Neuron (in vitro differentiated cells): Measurements from ENCODE around the gene GKN1.

ENCODE experiments used
- H2AFZ ChIP-seq: one replicate; pipeline ENCODE4 v1.6.1; 2013; ENCODE audit warnings: low read depth, mild to moderate bottlenecking, inconsistent platforms, low read length, moderate library complexity
- H3K27me3 ChIP-seq: one replicate; pipeline ENCODE4 v1.6.1; 2013; ENCODE audit warnings: low read length; ENCODE audit not compliant: insufficient read depth
- H3K36me3 ChIP-seq: one replicate; pipeline ENCODE4 v1.6.1; 2013; ENCODE audit warnings: low read length; ENCODE audit not compliant: insufficient read depth
- H3K4me1 ChIP-seq: one replicate; pipeline ENCODE4 v1.6.1; 2013; ENCODE audit warnings: low read length; ENCODE audit not compliant: insufficient read depth
- H3K4me3 ChIP-seq: 2 replicates; pipeline ENCODE4 v1.5.1; 2013; ENCODE audit warnings: mild to moderate bottlenecking, low read length, moderate library complexity
- H3K9me3 ChIP-seq: one replicate; pipeline ENCODE4 v1.6.1; 2013; ENCODE audit warnings: low read length

Gene GKN1

GRCh38 chr2:68970566-68971265, 3.7 kb upstream of the GKN1 start:
- H3K4me3 ChIP-seq, result no peak overlapping the region
- H3K4me1 ChIP-seq, result no peaks in the 10 kb centered on the region
- no peak overlapping the region for H2AFZ ChIP-seq
- peaks cover 4% of the 10 kb centered on the region for H3K27me3 ChIP-seq
- no peaks in the 10 kb centered on the region for H3K9me3 ChIP-seq
- no peaks in the 10 kb centered on the region for H3K36me3 ChIP-seq

DNA sequence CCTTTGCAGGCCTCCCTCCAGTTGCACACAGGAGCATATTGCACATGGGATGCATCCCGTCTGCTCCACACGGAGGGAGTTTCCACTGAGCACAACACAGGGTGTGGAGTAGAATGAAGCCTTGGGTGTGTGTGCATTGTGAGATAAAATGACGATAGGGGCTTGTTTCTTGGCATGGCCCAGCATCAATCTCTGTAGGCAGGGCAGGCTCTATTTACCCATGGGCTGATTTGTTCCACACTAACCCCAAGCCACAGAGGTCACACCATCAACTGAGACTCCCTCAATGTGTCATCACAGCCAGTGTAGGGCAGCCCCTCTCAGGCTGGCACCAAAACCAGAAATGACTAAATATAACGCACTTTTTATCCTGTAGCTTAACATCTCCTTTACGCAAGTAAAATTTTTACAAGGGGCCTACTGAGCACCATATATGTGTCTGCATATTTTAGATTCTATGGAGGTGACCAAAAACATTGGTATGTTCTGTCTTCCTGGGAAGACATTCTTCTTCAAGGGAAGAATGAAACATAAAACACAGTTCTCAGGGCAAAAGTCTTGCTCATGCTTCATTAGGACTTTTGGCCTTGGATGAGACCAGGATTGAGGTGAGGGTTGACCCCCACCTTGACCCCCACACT, 2.7 kb upstream of the GKN1 start:
- H3K4me3 ChIP-seq, result no peak overlapping the region

GRCh38 chr2:68974946-68975665, 670 bp downstream of the GKN1 start:
- H3K4me3 ChIP-seq, result no peak overlapping the region
- no peaks in the 10 kb centered on the region for H3K36me3 ChIP-seq
- H3K27me3 ChIP-seq, result peaks cover 3% of the 10 kb centered on the region
- H2AFZ ChIP-seq, result no peak overlapping the region
- no peaks in the 10 kb centered on the region for H3K9me3 ChIP-seq
- no peaks in the 10 kb centered on the region for H3K4me1 ChIP-seq

More for the DNA sequence above, 2.7 kb upstream of the GKN1 start:
- no peaks in the 10 kb centered on the region for H3K4me1 ChIP-seq
- H3K36me3 ChIP-seq, result no peaks in the 10 kb centered on the region
- no peaks in the 10 kb centered on the region for H3K9me3 ChIP-seq
- no peak overlapping the region for H2AFZ ChIP-seq
- peaks cover 4% of the 10 kb centered on the region for H3K27me3 ChIP-seq

DNA sequence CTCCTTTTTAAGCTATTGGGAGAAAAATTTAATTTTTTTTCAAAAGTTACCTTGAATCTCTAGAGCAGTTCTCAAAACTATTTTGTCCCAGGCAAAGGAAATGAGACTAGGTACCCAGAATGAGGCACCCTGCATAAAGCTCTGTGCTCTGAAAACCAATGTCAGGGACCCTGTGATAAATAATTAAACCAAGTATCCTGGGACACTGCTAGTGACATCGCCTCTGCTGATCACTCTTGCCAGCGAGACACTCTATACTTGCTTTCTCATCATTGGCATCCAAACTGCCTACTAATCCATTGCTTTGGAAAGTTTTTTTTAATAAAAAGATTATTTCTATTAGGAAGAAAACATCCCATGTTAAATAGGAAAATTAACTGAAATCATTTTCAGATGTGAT, 1.4 kb downstream of the GKN1 start:
- Histone ChIP-seq H3K9me3 (no peaks in the 10 kb centered on the region), H2AFZ (no peak overlapping the region), H3K4me1 (no peaks in the 10 kb centered on the region), H3K27me3 (peaks cover 3% of the 10 kb centered on the region), H3K4me3 (no peak overlapping the region), H3K36me3 (no peaks in the 10 kb centered on the region)

DNA sequence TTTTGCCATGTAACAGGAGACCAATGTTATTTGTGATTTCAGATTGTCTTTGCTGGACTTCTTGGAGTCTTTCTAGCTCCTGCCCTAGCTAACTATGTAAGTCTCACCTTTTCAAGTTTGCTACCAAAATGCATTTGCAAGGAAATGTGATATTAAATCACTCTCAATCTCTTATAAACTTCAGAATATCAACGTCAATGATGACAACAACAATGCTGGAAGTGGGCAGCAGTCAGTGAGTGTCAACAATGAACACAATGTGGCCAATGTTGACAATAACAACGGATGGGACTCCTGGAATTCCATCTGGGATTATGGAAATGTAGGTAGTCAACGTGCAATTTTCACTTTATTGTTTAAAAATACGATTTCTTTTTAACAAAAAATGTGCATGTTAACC, 3.0 kb downstream of the GKN1 start:
- no peak overlapping the region for H3K4me3 ChIP-seq
- no peak overlapping the region for H2AFZ ChIP-seq
- no peaks in the 10 kb centered on the region for H3K4me1 ChIP-seq
- H3K9me3 ChIP-seq, result no peaks in the 10 kb centered on the region
- H3K36me3 ChIP-seq, result no peaks in the 10 kb centered on the region
- H3K27me3 ChIP-seq, result peaks cover 6% of the 10 kb centered on the region

GRCh38 chr2:68978098-68978497, 3.7 kb downstream of the GKN1 start:
- no peaks in the 10 kb centered on the region for H3K36me3 ChIP-seq
- H3K9me3 ChIP-seq, result no peaks in the 10 kb centered on the region
- H2AFZ ChIP-seq, result no peak overlapping the region
- H3K4me1 ChIP-seq, result no peaks in the 10 kb centered on the region
- H3K27me3 ChIP-seq, result peaks cover 6% of the 10 kb centered on the region
- no peak overlapping the region for H3K4me3 ChIP-seq

DNA sequence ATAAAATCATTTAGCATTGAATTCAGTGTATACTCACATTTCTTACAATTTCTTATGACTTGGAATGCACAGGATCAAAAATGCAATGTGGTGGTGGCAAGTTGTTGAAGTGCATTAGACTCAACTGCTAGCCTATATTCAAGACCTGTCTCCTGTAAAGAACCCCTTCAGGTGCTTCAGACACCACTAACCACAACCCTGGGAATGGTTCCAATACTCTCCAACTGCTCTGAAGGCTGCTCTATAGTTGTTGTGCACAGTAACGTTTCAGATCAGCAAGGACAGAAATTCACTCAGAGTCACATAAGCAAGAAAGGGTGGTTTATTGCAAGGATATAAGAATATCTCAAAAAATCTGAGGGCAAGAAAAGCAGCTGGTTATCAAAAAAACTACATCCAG, 6.5 kb downstream of the GKN1 start:
- H3K27me3 ChIP-seq, result peaks cover 3% of the 10 kb centered on the region
- H3K9me3 ChIP-seq, result no peaks in the 10 kb centered on the region
- H2AFZ ChIP-seq, result no peak overlapping the region
- H3K4me1 ChIP-seq, result no peaks in the 10 kb centered on the region
- no peaks in the 10 kb centered on the region for H3K36me3 ChIP-seq
- H3K4me3 ChIP-seq, result no peak overlapping the region

DNA sequence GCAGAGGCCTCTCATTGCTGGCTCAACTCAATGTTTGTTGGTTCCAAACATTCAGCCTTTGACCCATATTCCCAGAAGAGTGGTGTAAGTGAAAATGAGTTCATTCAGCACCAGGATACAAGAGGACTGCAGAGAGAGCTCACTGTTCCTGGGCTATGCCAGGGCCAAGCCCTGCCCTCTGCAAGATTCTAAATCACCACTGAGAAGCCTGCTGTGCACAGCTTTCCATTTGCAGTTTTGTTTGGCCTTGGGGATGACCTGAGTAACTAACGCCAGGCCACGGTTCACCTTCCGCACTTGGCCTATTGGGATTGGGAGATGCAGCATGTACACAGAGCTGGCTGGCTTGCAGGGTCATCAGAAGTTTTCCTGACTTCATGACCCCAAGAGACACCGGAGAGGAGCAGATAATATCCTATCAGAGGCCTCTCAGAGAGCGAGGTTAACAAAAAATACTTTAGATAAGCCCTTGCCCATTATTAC, 12.6 kb downstream of the GKN1 start:
- Histone ChIP-seq H3K4me3 (no peak overlapping the region), H3K27me3 (no peaks in the 10 kb centered on the region), H2AFZ (no peak overlapping the region), H3K9me3 (no peaks in the 10 kb centered on the region), H3K36me3 (no peaks in the 10 kb centered on the region), H3K4me1 (no peaks in the 10 kb centered on the region)

GRCh38 chr2:68989035-68989434, 14.6 kb downstream of the GKN1 start:
- Histone ChIP-seq H3K4me3 (no peak overlapping the region), H3K4me1 (no peaks in the 10 kb centered on the region), H3K9me3 (no peaks in the 10 kb centered on the region), H3K36me3 (no peaks in the 10 kb centered on the region), H2AFZ (no peak overlapping the region), H3K27me3 (no peaks in the 10 kb centered on the region)

- H3K36me3 ChIP-seq, result no peaks in the 10 kb centered on the region
- H3K27me3 ChIP-seq, result no peaks in the 10 kb centered on the region
- no peaks in the 10 kb centered on the region for H3K4me1 ChIP-seq
- H2AFZ ChIP-seq, result no peak overlapping the region
- H3K4me3 ChIP-seq, result no peak overlapping the region
- no peaks in the 10 kb centered on the region for H3K9me3 ChIP-seq
These were observed 17.9 kb downstream of the GKN1 start for GRCh38 chr2:68992341-68992740.

GRCh38 chr2:68992933-68993332, 18.5 kb downstream of the GKN1 start:
- Histone ChIP-seq H3K4me1 (no peaks in the 10 kb centered on the region), H2AFZ (no peak overlapping the region), H3K27me3 (no peaks in the 10 kb centered on the region), H3K9me3 (no peaks in the 10 kb centered on the region), H3K36me3 (no peaks in the 10 kb centered on the region), H3K4me3 (no peak overlapping the region)

GRCh38 chr2:68993660-68994059, 19.2 kb downstream of the GKN1 start:
- no peak overlapping the region for H3K4me3 ChIP-seq
- H3K36me3 ChIP-seq, result no peaks in the 10 kb centered on the region
- no peaks in the 10 kb centered on the region for H3K9me3 ChIP-seq
- no peak overlapping the region for H2AFZ ChIP-seq
- no peaks in the 10 kb centered on the region for H3K4me1 ChIP-seq
- H3K27me3 ChIP-seq, result no peaks in the 10 kb centered on the region

- H3K4me1 ChIP-seq, result no peaks in the 10 kb centered on the region
- H3K27me3 ChIP-seq, result no peaks in the 10 kb centered on the region
- no peaks in the 10 kb centered on the region for H3K9me3 ChIP-seq
- no peak overlapping the region for H2AFZ ChIP-seq
- H3K36me3 ChIP-seq, result no peaks in the 10 kb centered on the region
- H3K4me3 ChIP-seq, result no peak overlapping the region
These were observed 20.4 kb downstream of the GKN1 start for GRCh38 chr2:68994864-68995263.
